Measurements from ENCODE around the gene LRIT1.

Gene LRIT1

GRCh38 chr10:84216834-84217233, 24.5 kb downstream of the LRIT1 start:
- no peak overlapping the region for H3K4me3 ChIP-seq (ENCODE audit: low read depth, low read length)
- no peak for DNase-seq (ENCODE audit: low read depth)
- TF ChIP-seq CTCF (IDR thresholded peaks at IDR 0.05; ENCODE audit: control insufficient read depth, extremely low read depth, insufficient read depth) = no peak

GRCh38 chr10:84214612-84215235, 26.6 kb downstream of the LRIT1 start:
- DNase-seq (ENCODE audit: low read depth) = no peak
- TF ChIP-seq CTCF (IDR thresholded peaks at IDR 0.05; ENCODE audit: control insufficient read depth, extremely low read depth, insufficient read depth) = peak; percentile 70
- no peak overlapping the region for H3K4me3 ChIP-seq (ENCODE audit: low read depth, low read length)

- 0 out of 2 replicates have a peak, but pooled peaks have one; percentile 6 for TF ChIP-seq CTCF (IDR thresholded peaks at IDR 0.05; ENCODE audit: control insufficient read depth, extremely low read depth, insufficient read depth)
- DNase-seq (ENCODE audit: low read depth) = no peak
- H3K4me3 ChIP-seq (ENCODE audit: low read depth, low read length) = no peak overlapping the region
These were observed 27.2 kb downstream of the LRIT1 start for GRCh38 chr10:84214046-84214572.

GRCh38 chr10:84213076-84213475, 28.3 kb downstream of the LRIT1 start:
- no peak for DNase-seq (ENCODE audit: low read depth)
- TF ChIP-seq CTCF (IDR thresholded peaks at IDR 0.05; ENCODE audit: control insufficient read depth, extremely low read depth, insufficient read depth) = no peak
- no peak overlapping the region for H3K4me3 ChIP-seq (ENCODE audit: low read depth, low read length)

- DNase-seq (ENCODE audit: low read depth) = no peak
- TF ChIP-seq CTCF (IDR thresholded peaks at IDR 0.05; ENCODE audit: control insufficient read depth, extremely low read depth, insufficient read depth) = no peak
- no peak overlapping the region for H3K4me3 ChIP-seq (ENCODE audit: low read depth, low read length)
These were observed 29.3 kb downstream of the LRIT1 start for GRCh38 chr10:84212014-84212413.

GRCh38 chr10:84211566-84211965, 29.8 kb downstream of the LRIT1 start:
- no peak overlapping the region for H3K4me3 ChIP-seq (ENCODE audit: low read depth, low read length)
- TF ChIP-seq CTCF (IDR thresholded peaks at IDR 0.05; ENCODE audit: control insufficient read depth, extremely low read depth, insufficient read depth) = no peak
- no peak for DNase-seq (ENCODE audit: low read depth)

- TF ChIP-seq CTCF (IDR thresholded peaks at IDR 0.05; ENCODE audit: control insufficient read depth, extremely low read depth, insufficient read depth) = no peak
- no peak for DNase-seq (ENCODE audit: low read depth)
- H3K4me3 ChIP-seq (ENCODE audit: low read depth, low read length) = no peak overlapping the region
These were observed 33.3 kb downstream of the LRIT1 start for GRCh38 chr10:84208023-84208422.

Data from LNCaP clone FGC (cell line).